Progenitor cell of endocrine pancreas (in vitro differentiated cells): ENCODE results near the gene NFKBIA. TPM values are rescaled to one million over a fixed set of nuclear protein-coding genes. Genes with fewer than 3 reads are reported as not detected.
"Not testable (repeated sequence)": the region's sequence is repeated elsewhere in the genome, so short reads cannot be mapped to it uniquely, and the experiment has no call there.

Experiments used
- DNase-seq: peaks from one replicate; pipeline ENCODE4 v3.0.0; 2021; ENCODE audit warnings: low spot score; ENCODE audit not compliant: unreplicated experiment
- H3K27ac Mint-ChIP-seq: 2 replicates; pipeline ENCODE4 v1.8.0; 2021; ENCODE audit warnings: mild to moderate bottlenecking, moderate library complexity, mixed read lengths
- H3K27me3 Mint-ChIP-seq: 2 replicates; pipeline ENCODE4 v1.8.0; 2021; ENCODE audit warnings: mixed read lengths
- H3K36me3 Mint-ChIP-seq: 2 replicates; pipeline ENCODE4 v1.8.0; 2022; ENCODE audit warnings: mixed read lengths; ENCODE audit not compliant: insufficient read depth
- H3K4me1 Mint-ChIP-seq: 2 replicates; pipeline ENCODE4 v1.8.0; 2021; ENCODE audit warnings: low read depth, mixed read lengths
- H3K4me3 Mint-ChIP-seq: 2 replicates; pipeline ENCODE4 v1.8.0; 2021; ENCODE audit warnings: low read depth, mild to moderate bottlenecking, moderate library complexity, mixed read lengths
- H3K9me3 Mint-ChIP-seq: 2 replicates; pipeline ENCODE4 v1.8.0; 2021; ENCODE audit warnings: low read depth, mixed read lengths
- total RNA-seq: library from RNA; stranded (reverse); gene quantifications from 2 replicates; pipeline ENCODE4 v1.2.1, GENCODE V29; 2021
- TF ChIP-seq, protein P1 (sequence below): fragments of 200-600 bp; sonication (generic); IDR thresholded peaks from one replicate; pipeline ENCODE4 v1.5.0; 2021; ENCODE audit warnings: antibody characterized with exemption, mild to moderate bottlenecking; ENCODE audit not compliant: unreplicated experiment

The NFKBIA gene
- total RNA-seq, 1 donor from 2014 or later = 31.8 TPM

DNA sequence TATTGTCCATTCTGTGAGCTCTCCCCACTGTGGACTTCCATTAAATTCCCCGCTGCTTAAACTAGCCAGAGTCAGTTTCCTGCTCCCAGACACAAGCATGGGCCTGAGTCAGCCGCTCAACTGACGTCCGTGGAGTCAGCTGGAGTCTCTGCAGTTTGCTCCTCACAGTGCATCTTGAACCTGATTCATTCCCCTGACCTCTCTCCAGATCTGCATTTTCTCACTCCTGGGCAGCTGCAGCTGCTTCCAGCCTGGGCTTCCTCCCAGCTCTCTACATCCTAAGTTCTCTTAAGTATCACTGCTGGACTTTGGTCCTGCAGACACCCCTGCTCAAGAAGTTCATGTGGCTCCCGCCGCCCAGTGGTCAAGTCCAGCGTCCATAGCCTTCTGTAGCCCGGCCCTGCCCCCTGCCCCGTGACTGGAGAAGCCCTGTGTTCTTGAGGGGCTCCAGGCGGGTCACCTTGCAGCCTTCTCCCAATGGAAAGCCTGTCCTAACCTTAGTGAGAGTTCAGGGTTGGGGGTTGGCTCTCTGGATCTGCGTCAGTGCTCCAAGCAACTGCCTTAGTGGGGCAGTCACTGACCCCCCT, 20.0 kb downstream of the NFKBIA start:
- peaks cover 3% of the 10 kb centered on the region for H3K4me1 Mint-ChIP-seq
- no peak for DNase-seq
- no peak overlapping the region for H3K4me3 Mint-ChIP-seq
- H3K36me3 Mint-ChIP-seq = no peaks in the 10 kb centered on the region
- H3K9me3 Mint-ChIP-seq = peaks cover 6% of the 10 kb centered on the region
- no peaks in the 10 kb centered on the region for H3K27me3 Mint-ChIP-seq
- peak overlapping the region; percentile 70 for H3K27ac Mint-ChIP-seq
- TF ChIP-seq, protein P1, sequence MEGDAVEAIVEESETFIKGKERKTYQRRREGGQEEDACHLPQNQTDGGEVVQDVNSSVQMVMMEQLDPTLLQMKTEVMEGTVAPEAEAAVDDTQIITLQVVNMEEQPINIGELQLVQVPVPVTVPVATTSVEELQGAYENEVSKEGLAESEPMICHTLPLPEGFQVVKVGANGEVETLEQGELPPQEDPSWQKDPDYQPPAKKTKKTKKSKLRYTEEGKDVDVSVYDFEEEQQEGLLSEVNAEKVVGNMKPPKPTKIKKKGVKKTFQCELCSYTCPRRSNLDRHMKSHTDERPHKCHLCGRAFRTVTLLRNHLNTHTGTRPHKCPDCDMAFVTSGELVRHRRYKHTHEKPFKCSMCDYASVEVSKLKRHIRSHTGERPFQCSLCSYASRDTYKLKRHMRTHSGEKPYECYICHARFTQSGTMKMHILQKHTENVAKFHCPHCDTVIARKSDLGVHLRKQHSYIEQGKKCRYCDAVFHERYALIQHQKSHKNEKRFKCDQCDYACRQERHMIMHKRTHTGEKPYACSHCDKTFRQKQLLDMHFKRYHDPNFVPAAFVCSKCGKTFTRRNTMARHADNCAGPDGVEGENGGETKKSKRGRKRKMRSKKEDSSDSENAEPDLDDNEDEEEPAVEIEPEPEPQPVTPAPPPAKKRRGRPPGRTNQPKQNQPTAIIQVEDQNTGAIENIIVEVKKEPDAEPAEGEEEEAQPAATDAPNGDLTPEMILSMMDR = no peak

DNA sequence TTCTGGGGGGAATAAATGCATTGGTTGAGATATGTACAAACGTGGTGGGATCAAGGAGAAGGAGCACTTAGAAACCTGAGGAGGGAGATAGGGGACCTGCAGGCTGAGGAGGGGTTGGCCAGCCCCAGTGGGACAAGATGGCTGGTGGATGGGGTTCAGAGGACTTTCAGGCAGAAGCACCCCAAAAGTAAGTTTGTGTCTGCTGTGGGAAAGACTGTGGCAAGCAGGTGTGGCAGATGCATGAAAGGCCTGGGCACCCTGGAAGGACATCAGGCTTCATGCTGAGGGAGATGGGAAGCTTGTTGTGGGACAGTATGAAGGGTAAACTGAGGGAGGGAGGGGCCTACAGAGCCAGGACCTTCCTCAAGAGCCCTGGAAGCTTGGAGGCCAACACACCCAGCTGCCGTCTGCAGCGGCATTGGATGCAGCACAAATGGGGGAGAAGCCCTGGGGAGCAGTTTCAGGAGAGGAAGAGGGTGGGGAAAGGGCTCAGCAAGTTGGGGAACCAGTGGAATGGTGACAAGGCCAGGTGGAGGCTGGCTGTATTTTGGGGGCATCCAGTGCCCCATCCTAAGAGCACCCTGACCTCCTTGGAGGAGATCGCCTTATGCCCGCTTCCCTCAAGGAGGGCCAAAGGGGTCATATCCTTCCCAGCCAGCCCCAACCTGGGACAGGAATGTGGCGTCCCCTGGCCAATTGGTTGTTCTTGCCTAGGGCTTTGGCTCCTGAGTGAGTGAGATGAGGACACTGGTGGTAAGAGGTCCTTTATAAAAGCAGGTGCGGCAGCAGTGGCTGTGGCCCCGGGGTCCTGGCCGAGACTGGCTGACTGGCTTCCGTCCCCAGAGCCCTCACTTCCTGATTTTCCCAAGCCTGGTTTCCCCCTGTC, 20.7 kb downstream of the NFKBIA start:
- TF ChIP-seq, protein P1 = no peak
- H3K4me3 Mint-ChIP-seq = no peak overlapping the region
- no peak overlapping the region for H3K27ac Mint-ChIP-seq
- no peak for DNase-seq
- H3K9me3 Mint-ChIP-seq = peaks cover 6% of the 10 kb centered on the region
- H3K27me3 Mint-ChIP-seq = no peaks in the 10 kb centered on the region
- peaks cover 3% of the 10 kb centered on the region for H3K4me1 Mint-ChIP-seq
- no peaks in the 10 kb centered on the region for H3K36me3 Mint-ChIP-seq

DNA sequence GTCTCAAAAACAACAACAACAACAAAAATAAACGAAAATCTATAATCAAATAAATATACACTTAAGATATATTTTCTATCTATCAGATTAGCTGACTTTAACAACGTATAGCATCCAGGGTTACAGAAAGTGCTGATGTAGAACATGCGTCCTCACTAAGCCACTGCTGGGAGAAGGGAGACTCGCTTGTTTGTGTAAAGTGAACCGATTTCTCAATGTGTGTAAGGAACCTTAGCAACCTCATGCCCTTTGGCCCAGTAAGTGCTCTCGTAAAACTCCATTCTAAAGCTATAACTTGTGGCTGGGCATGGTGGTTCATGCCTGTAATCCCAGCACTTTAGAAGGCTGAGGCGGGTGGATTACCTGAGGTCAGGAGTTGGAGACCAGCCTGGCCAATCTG, 23.8 kb downstream of the NFKBIA start:
- no peaks in the 10 kb centered on the region for H3K27me3 Mint-ChIP-seq
- H3K27ac Mint-ChIP-seq = no peak overlapping the region
- H3K4me3 Mint-ChIP-seq = no peak overlapping the region
- TF ChIP-seq, protein P1 = no peak
- DNase-seq = no peak
- H3K9me3 Mint-ChIP-seq = no peaks in the 10 kb centered on the region
- peaks cover 3% of the 10 kb centered on the region for H3K4me1 Mint-ChIP-seq
- H3K36me3 Mint-ChIP-seq = no peaks in the 10 kb centered on the region

- H3K4me3 Mint-ChIP-seq, H3K36me3 Mint-ChIP-seq, H3K4me1 Mint-ChIP-seq, H3K27ac Mint-ChIP-seq, DNase-seq, H3K9me3 Mint-ChIP-seq, H3K27me3 Mint-ChIP-seq: not testable (repeated sequence)
Measured at GRCh38 chr14:35379234-35379933, 25.2 kb downstream of the NFKBIA start.

DNA sequence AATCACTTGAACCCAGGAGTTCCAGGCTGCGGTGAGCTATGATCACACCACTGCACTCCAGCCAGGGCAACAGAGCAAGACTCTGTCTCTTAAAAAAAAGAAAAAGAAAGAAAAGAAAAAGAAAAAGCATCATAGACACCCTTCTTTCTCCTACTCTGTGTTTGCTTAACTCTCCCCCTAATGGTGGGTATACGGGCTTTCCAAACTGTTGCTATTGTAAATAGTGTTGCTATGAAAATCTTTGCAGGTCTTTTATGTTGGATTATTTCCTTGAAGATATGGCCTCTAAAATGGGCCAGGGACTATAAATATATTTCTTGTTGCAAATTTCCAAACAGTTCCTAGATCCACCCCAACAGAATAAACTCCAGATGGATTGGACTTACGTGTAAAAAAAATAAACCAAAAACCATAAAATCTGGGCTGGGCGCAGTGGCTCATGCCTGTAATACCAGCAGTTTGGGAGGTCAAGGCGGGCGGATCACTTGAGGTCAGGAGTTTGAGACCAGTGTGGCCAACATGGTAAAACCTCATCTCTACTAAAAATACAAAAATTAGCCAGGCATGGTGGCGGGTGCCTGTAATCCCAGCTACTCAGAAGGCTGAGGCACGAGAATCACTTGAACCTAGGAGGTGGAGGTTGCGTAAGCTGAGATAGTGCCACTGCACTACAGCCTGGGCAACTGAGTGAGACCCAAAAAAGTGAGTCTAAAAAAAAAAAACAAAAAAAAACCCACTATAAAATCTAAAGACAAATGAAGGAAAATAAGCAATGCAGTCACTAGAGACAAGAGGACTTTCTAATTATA, 25.9 kb downstream of the NFKBIA start:
- TF ChIP-seq, protein P1 = no peak
- DNase-seq = no peak
- no peaks in the 10 kb centered on the region for H3K27me3 Mint-ChIP-seq
- no peaks in the 10 kb centered on the region for H3K4me1 Mint-ChIP-seq
- H3K4me3 Mint-ChIP-seq = no peak overlapping the region
- no peaks in the 10 kb centered on the region for H3K9me3 Mint-ChIP-seq
- H3K36me3 Mint-ChIP-seq = no peaks in the 10 kb centered on the region
- H3K27ac Mint-ChIP-seq = no peak overlapping the region
